ENCODE measurements around the gene SLF2.

Gene SLF2

GRCh38 chr10:100912605-100913469, at the start of gene SLF2:
SLF2 (plus strand) TSS chr10:100912963; CDS start chr10:100913111, 148 bp downstream.
- peak; percentile 96 for DNase-seq (ENCODE audit: low read depth)

DNA sequence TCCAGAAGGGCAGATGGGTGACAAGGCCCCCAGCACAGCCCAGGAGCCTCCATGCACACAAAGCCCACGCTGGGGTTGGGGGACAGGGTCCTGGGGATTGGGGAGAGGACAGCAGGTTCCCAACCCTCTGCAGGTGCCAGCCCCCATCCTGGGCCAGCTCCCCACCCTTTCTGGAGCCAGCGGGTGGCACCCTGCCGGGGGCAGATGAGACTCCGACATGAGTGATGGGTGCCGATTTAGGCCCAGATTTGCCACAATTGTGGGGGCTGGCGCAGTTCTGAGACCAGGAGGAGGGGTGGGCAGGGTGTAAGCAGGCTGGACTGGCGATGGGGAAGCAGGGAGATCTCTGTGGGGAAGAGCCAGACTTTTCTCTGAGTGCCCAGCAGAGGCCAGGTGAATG, 49.3 kb upstream of the SLF2 start:
- DNase-seq (ENCODE audit: low read depth), result no peak

DNA sequence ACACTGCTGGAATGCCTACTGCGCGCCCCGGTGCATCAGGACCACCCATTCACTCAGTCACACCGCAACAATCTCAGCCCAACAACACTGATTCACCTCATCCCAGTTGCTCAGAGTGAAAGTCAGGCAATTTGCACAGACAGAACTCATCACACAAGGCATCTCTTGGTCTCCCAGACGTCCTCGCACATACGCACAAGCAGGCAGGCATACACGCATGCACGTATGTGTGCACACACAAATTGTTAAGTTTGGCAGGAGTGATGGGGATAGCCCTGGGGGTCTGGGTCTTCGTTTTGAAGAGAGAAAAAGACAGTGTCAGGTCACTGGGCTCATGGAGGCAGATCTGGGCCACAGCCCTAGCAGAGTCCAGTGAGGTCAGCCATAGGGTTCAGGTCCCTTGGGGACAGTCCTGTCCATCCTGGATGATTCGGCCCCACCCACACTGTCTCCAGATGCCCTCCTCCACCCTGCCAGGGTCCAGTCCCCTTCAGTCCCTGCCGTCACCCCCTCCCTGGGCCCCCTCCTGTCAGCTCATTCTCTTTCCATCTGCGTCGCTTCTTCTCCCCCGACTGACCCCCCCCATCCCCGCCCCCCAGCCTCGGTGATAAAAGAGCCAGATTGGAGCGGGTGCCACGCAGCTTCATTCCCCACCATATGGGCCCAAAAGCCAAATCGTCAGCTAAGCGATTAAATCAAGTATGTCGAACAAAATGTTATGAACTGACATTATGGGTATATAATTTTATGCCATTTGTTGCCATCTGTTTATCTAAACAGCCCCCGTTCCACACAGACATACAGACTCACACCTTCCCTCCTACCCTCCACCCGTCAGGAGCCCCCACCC, 48.5 kb upstream of the SLF2 start:
- DNase-seq (ENCODE audit: low read depth), result no peak

DNA sequence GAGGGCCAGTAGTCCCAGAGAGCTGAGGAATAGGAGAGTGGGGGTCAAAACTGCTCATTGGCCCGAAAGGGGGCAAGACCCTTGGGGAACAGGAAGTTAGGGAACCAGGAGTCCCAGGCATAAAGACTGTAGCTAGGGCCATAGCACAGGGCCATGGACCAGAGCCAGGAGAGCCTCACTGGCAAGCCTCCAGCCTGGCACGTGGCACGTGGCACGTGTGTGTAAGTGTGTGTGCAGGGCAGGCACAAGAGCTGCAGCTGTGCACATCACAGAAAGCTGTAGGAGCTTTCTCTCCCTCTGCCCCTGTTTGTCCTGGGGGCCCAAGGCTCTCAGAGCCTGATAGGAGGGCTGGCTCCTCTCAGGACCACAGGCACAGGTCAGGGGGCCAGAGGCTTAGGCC, 47.8 kb upstream of the SLF2 start:
- no peak for DNase-seq (ENCODE audit: low read depth)

DNA sequence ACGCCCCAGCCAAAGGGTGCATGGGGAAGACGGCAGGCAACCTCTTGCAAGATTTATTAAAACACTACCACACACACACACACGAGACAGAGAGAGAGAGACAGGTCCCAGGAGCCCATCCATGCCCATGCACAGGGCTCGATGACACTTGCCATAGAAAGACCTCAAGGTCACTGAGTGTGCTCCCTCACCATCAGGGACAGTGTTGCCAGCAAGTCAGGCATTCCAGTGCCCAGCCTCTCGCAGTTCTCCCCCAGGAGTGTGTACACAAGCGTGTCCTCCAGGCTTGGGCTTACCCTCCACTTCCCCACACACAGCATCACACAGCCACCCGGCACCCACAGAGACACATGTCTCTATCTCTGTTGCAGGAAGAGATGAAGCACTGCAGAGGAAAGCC, 46.8 kb upstream of the SLF2 start:
- DNase-seq (ENCODE audit: low read depth), result no peak

DNA sequence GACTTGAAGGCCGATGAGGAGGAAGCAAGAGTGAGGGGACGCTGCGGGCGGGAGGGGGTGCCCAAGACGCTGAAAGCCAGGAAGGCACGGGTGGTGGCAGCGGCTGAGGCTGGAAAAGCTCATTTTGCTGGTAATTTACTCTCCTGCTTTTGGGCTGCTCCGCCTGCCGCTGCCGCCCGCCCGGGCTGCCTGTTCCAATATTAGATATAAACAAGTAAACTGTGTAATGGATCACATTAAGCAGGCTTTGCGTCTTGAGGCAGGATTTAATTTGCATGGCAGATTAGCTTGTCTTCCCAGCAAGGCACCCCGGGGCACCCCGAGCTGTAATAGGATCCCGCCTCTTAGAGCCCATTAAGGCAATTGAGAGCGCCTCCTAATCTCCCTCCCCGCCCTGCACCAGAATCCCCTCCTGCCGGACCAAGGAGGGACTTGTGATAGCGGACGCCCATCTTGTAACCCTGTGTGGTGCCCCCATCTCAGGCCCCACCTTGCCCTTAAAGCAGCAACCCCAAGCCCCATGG, 46.1 kb upstream of the SLF2 start:
- DNase-seq (ENCODE audit: low read depth), result no peak

DNA sequence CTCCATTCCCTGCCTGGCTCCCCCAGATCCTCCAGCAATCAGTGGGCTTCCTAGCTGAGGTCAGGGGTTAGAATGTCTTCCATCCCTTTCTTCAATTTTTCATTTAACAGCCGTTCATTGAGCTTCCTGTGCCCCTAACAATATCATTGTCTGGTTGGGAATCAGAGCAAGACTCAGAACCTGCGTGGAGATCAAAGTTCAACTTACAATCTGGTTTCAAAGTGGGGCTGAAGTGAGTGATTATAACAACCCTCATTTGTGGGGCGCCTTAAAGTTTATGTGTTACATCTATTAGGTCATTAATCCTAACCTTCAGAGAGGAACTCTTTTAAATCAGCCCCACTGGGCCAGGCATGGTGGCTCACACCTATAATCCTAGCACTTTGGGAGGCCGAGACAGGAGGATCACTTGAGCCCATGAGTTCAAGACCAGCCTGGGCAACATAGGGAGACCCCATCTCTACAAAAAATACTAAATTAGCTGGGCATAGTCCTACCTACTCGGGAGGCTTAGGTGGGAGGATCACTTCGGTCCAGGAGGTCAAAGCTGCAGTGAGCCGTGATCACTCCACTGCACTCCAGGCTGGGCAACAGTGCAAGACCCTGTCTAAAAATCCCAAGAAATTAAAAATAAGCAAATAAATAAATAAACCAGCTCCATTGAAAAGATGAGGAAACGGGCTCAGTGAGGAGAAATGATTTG, 45.4 kb upstream of the SLF2 start:
- DNase-seq (ENCODE audit: low read depth), result no peak

DNA sequence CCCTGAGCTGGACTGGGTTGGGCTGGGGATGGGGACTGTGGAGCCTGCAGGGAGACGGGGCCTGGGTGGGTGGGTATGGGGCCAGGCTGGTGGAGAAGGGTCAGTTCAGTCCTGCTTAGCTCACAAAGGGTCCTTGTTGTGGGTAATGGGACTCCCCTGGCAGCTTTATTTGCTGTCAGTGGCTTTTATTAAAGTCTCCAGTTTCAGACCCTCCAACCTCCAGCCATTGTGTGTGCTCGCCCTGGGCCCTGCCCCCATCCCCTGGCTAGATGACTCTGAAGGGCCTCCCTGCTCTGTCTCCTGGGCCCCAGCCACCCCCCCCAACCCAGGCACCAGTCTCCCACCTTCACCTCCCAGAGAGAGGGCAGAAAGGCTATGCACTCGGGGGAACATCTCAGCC, 44.4 kb upstream of the SLF2 start:
- DNase-seq (ENCODE audit: low read depth), result no peak

GRCh38 chr10:100869399-100869798, 43.4 kb upstream of the SLF2 start:
- no peak for DNase-seq (ENCODE audit: low read depth)

DNA sequence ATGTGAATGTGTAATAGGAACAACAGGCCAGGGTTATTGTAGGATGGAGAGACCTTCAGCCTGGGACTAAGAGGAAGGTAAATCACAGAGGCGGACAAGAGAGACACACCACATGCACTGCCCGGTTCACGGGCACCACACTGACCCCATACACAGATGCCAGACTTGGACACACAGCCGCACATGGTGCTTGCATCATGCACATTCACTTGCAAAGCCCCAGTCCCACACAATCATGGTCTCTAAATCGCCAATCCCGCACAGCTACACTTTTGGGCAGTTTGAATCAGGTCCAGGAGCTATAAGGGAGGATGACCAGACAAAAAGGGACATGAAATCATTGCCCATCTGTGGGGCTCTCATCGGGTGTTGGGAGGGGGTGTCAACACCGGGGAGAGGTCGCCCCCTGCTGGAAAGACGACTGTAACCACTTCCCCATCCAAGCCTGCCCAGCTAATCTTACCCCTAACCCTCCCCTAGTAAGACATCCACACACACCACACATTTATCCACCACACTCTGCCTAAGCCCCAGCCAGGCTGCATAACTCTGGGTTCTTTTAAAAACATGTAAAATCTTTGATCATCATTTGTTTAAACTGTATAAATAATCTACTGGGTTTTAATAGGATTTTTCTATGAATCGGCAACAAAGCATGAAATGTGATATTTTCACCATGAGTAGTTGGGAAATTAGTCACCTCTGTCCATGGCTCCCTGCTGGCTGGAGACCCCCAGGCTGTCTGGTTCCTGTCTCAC, 40.5 kb upstream of the SLF2 start:
- no peak for DNase-seq (ENCODE audit: low read depth)

- DNase-seq (ENCODE audit: low read depth), result no peak
Measured at GRCh38 chr10:100873146-100873826, 39.5 kb upstream of the SLF2 start.

GRCh38 chr10:100873827-100874326, 38.9 kb upstream of the SLF2 start:
- no peak for DNase-seq (ENCODE audit: low read depth)

GRCh38 chr10:100874702-100875483, 37.9 kb upstream of the SLF2 start:
- no peak for DNase-seq (ENCODE audit: low read depth)

GRCh38 chr10:100875484-100876166, 37.1 kb upstream of the SLF2 start:
- DNase-seq (ENCODE audit: low read depth), result no peak

DNA sequence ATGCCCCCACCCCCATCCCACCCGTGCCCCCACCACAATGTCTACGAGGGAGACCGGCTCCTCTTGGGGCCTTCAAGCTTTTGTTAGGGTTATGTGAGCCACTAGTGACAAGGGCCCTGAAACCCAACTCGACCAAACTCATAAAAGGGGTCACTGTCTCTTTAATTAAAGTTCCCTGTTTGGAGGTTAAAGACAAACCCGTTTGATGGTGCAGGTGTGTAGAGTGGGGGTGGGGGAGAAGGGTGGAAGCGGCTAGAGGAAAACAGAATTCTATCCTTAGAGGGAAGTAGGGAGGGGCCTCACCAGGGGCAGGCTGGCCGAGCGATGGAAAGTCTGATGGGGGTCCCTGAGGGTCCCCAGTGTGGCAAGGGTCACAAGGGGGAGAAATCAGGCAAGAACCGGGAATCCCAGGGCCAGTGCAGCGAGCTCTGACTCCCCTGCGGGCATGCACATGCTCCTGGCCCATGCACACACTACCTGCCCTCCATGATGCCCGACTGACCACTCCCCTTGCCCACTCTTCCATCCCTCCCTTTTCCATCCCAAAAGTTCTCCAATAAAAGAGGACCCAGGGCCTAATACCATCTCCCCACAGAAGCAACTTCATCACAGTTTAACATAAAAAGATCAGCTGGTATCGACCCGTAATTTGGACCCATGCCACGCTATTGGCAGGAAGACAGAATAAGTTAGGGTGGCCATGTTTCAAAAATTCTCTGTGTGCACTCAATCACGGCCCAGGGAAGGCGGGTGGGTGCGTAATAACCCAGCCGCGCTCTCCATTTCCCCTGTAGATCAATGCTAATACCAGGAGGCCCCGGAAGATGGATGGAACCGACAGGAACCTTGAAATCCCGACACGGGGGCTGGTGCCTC, 35.9 kb upstream of the SLF2 start:
- no peak for DNase-seq (ENCODE audit: low read depth)

DNA sequence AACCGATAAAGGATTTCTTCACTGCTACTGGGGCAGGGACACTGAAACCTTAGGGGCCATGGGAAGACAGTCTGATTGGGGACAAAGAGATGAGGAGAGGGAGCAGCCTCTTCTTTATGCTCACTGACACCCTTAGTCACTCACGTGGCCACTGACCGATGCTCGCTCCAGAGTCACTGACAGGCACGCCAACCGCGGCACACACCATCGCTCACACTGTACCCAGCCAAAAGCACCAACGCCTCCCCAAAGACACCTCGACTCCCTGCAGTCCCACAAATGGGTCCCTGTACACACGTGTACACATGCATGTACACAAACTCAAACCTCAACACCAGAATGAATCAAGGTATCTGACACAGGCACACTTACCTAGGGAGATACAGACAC, 35.3 kb upstream of the SLF2 start:
- DNase-seq (ENCODE audit: low read depth), result no peak

DNA sequence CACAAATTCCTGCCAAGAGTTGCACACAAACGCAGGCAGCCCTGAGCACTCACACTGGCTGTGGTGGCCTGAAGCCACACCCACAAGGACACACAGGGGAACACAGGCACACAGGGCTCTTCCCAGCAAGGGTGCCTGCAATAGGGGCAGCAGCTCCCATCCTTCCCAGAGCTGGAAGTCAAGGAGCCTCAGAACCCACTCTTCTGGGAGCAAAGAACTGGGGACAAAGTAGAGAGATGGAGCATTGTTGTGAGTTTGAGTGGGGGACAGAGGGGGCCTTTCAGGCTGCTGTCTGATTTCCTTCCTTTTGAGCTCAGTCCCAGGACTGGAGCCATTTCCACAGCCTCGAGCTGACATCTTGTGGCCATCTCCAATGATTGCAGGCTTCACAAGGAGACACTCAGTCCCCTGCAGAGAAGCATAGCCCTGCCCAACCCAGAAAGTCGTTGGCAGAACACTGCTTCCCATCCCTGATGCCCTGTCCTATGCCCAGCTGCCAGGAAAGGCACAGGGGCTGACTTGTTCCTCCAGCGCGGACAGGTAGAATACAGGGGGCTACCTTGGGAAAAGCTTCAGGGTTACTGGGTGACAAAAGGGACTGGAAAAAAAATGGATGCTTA, 34.4 kb upstream of the SLF2 start:
- peak; percentile 59 for DNase-seq (ENCODE audit: low read depth)

All from amniotic epithelial cell (primary cell).